B cell (primary cell): ENCODE measurements around the gene MAGEA9B.

Experiments used
- CTCF ChIP-seq: fragments of 200-600 bp; IDR thresholded peaks from one replicate; pipeline ENCODE4 v1.8.0; 2022; ENCODE audit warnings: antibody characterized with exemption, mild to moderate bottlenecking
- EZH2 ChIP-seq: IDR thresholded peaks from 2 replicates; pipeline ENCODE4 v1.6.1; 2012; ENCODE audit warnings: borderline replicate concordance, low read depth, mild to moderate bottlenecking, moderate library complexity, low read length; ENCODE audit not compliant: insufficient read depth, poor library complexity, severe bottlenecking

GRCh38 chrX:149567621-149568417, 19.4 kb downstream of the MAGEA9B start:
- TF ChIP-seq CTCF (no peak), EZH2 (no peak)
